Parathyroid adenoma (tissue), 2 donors: ENCODE measurements around the gene ACOT7.

Experiments
- H2AFZ ChIP-seq: fragments of 300-600 bp; sonication (generic); one replicate; pipeline ENCODE4 v1.7.0; 2017; ENCODE audit warnings: antibody characterized with exemption, mild to moderate bottlenecking
- H3K27ac ChIP-seq: fragments of 300-600 bp; sonication (generic); one replicate; pipeline ENCODE4 v1.7.0; 2017
- H3K27me3 ChIP-seq: fragments of 300-600 bp; sonication (generic); one replicate; pipeline ENCODE4 v1.7.0; 2017; ENCODE audit warnings: low read length; ENCODE audit not compliant: control insufficient read depth, insufficient read depth
- H3K36me3 ChIP-seq: fragments of 300-600 bp; sonication (generic); one replicate; pipeline ENCODE4 v1.7.0; 2017; ENCODE audit warnings: low read length; ENCODE audit not compliant: control insufficient read depth, insufficient read depth
- H3K4me1 ChIP-seq: fragments of 300-600 bp; sonication (generic); one replicate; pipeline ENCODE4 v1.7.0; 2017; ENCODE audit warnings: control low read depth
- H3K4me2 ChIP-seq: fragments of 300-600 bp; sonication (generic); one replicate; pipeline ENCODE4 v1.7.0; 2017; ENCODE audit warnings: low read length
- H3K4me3 ChIP-seq: fragments of 300-600 bp; sonication (generic); one replicate; pipeline ENCODE4 v1.7.0; 2017; ENCODE audit warnings: low read depth, low read length
- H3K79me2 ChIP-seq: fragments of 300-600 bp; sonication (generic); one replicate; pipeline ENCODE4 v1.7.0; 2017; ENCODE audit warnings: control low read depth
- H3K9ac ChIP-seq: fragments of 300-600 bp; sonication (generic); one replicate; pipeline ENCODE4 v1.7.0; 2017; ENCODE audit warnings: mild to moderate bottlenecking
- H3K9me3 ChIP-seq: fragments of 300-600 bp; sonication (generic); one replicate; pipeline ENCODE4 v1.7.0; 2017; ENCODE audit warnings: low read length; ENCODE audit not compliant: control insufficient read depth
- TF ChIP-seq, protein P1 (sequence below): fragments of 300-600 bp; sonication (generic); IDR thresholded peaks from one replicate; pipeline ENCODE4 v1.7.0; 2017; ENCODE audit warnings: antibody characterized with exemption, mild to moderate bottlenecking
- donor health status: primary hyperparathyroidism.

The ACOT7 gene

DNA sequence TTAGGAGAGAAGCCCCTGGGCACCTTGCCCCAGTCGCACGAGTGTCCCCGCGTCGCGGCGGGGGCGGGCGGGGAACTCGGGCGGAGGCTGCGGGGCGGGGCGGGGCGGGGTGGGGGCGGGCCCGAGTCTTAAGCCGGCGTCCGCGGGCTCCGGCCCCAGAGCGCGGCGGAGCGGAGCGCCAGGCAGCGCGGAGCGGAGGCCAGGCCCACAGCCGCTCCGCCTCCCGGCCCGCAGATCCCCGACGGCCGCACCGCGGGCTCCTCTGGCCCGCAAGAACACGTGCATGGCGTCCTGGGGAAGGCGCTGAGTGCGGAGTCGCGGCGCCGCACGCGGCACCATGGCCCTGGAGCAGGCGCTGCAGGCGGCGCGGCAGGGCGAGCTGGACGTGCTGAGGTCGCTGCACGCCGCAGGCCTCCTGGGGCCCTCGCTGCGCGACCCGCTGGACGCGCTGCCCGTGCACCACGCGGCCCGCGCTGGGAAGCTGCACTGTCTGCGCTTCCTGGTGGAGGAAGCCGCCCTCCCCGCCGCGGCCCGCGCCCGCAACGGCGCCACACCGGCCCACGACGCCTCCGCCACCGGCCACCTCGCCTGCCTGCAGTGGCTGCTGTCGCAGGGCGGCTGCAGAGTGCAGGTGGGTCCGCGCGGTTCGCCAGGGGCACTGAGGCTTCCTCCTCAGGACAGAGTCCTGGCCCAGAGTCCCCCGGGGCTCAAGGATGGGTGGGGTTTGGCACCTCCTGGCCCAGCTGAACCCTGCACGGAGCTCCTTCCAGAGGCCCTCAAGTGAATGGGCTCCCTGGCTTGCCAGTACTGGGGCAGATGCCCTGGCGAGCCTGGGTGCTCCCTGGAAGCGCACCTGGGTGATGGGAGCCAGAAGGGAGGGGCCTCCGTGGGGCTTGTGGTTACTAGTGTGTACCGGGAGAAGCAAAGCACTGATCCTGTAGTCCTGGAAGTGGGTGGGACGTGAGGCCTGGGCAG is 31.3 kb upstream of the ACOT7 start, which contains the start of gene ESPN:
TSS of gene ESPN (plus strand) at position 158 of the 975 bp plus-strand sequence. CDS start at position 338, 180 bp downstream.
- Histone ChIP-seq H3K79me2 (no peaks in the 10 kb centered on the region), H3K4me2 (peak within 1 kb of the TSS; percentile 41), H3K9ac (no peak within 1 kb of the TSS), H2AFZ (peak within 1 kb of the TSS; percentile 38), H3K4me1 (peaks cover 7% of the 10 kb centered on the region), H3K27ac (no peak within 1 kb of the TSS), H3K9me3 (no peaks in the 10 kb centered on the region), H3K36me3 (no peaks in the 10 kb centered on the region), H3K27me3 (no peaks in the 10 kb centered on the region), H3K4me3 (no peak within 1 kb of the TSS)
- TF ChIP-seq, protein P1, sequence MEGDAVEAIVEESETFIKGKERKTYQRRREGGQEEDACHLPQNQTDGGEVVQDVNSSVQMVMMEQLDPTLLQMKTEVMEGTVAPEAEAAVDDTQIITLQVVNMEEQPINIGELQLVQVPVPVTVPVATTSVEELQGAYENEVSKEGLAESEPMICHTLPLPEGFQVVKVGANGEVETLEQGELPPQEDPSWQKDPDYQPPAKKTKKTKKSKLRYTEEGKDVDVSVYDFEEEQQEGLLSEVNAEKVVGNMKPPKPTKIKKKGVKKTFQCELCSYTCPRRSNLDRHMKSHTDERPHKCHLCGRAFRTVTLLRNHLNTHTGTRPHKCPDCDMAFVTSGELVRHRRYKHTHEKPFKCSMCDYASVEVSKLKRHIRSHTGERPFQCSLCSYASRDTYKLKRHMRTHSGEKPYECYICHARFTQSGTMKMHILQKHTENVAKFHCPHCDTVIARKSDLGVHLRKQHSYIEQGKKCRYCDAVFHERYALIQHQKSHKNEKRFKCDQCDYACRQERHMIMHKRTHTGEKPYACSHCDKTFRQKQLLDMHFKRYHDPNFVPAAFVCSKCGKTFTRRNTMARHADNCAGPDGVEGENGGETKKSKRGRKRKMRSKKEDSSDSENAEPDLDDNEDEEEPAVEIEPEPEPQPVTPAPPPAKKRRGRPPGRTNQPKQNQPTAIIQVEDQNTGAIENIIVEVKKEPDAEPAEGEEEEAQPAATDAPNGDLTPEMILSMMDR, result no peak

DNA sequence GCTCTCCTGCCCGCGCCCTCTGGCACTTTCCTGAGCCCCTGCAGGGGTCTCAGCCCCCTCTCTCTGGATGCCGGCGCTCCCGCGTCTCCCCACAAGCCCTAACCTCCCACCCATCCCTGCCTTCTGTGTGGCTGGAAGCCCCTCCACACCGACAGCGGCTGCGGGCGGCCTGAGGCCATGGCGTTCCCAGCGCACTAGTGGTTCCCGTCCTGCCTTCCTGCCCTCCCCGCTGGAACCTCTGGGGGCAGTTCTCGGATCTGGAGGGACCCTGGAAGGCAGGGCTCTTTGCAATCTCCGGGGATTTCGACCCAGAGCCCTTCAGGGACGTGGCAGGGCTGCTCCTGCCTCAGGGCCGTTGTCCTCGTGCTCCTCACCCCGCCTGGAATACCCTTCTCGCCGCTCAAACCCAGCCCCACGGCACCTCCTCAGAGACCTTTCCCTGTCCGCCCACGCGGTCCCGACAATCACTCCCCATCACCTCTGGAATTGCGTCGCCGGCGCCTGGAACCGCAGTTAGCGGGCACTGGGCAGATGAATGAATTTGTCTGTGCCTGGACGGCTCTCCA is 30.5 kb upstream of the ACOT7 start:
- no peaks in the 10 kb centered on the region for H3K36me3 ChIP-seq
- H3K4me2 ChIP-seq, result peak overlapping the region; percentile 41
- no peak overlapping the region for H3K9ac ChIP-seq
- peak overlapping the region; percentile 38 for H2AFZ ChIP-seq
- no peak overlapping the region for H3K27ac ChIP-seq
- no peaks in the 10 kb centered on the region for H3K9me3 ChIP-seq
- H3K79me2 ChIP-seq, result no peaks in the 10 kb centered on the region
- H3K4me1 ChIP-seq, result peaks cover 5% of the 10 kb centered on the region
- no peaks in the 10 kb centered on the region for H3K27me3 ChIP-seq
- TF ChIP-seq, protein P1, result peak; percentile 5
- H3K4me3 ChIP-seq, result no peak overlapping the region

DNA sequence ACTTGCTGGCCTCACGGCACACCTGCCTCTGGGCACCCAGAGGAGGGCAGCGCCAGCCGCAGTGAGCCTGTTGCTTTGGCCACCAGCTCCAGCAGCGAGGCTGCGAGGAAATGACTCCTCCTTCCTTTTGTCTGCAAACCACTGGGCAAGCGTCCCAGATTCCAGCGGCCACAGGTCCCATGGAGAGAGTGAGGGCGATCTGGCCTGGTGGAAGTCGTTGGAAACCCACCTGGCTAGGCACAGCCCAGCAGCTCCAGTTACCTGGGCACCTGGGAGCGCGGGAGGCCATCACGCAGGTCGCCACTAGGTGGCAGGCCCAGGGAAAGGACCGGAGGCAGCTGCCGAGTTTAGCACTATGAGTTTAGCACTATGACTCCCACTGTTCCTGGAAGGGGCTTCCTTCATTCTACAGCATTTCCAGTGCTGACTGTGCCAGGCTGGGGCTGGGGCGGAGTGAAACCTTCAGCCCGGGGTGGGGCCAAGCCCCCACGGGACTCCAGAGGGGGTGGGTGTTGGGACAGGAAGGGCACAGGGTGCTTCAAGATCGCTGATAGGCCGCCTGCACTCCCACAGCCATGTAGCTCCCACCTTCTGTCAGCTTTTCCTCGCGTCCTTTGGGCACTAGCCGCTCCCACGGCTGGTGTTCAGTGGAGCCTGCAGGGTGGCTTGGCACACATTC is 29.9 kb upstream of the ACOT7 start:
- Histone ChIP-seq H3K36me3 (no peaks in the 10 kb centered on the region), H3K4me3 (no peak overlapping the region), H3K9ac (no peak overlapping the region)

DNA sequence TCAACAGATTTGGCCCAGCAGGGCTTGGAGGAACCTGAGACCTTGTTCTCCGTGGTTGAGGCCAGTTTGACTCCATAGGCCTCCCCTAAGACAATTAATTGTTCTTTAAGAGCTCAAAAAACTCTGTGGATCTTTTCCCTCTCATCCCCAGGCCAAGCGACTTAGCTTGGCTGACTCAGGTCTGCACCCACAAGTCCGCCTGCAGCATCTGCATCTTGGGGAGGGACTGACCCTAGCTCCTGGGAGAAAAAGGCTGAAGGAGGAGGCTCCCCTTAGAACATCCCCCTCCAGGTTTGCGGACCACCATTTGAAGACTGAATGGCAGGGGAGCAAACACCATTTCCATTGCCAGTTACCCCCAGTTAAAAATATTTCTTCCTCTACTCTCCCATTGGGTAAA is 27.7 kb upstream of the ACOT7 start:
- Histone ChIP-seq H3K4me1 (peaks cover 5% of the 10 kb centered on the region), H3K4me3 (no peak overlapping the region), H3K4me2 (no peak overlapping the region), H3K79me2 (no peaks in the 10 kb centered on the region), H3K9ac (no peak overlapping the region), H3K27ac (no peak overlapping the region), H3K27me3 (no peaks in the 10 kb centered on the region), H3K9me3 (no peaks in the 10 kb centered on the region), H2AFZ (no peak overlapping the region), H3K36me3 (no peaks in the 10 kb centered on the region)
- TF ChIP-seq, protein P1, result no peak

More for the DNA sequence above, 29.9 kb upstream of the ACOT7 start:
- H3K79me2 ChIP-seq, result no peaks in the 10 kb centered on the region
- TF ChIP-seq, protein P1, result peak; percentile 60
- H2AFZ ChIP-seq, result peak overlapping the region; percentile 38
- no peaks in the 10 kb centered on the region for H3K9me3 ChIP-seq
- H3K27me3 ChIP-seq, result no peaks in the 10 kb centered on the region
- peak overlapping the region; percentile 41 for H3K4me2 ChIP-seq
- H3K4me1 ChIP-seq, result peaks cover 5% of the 10 kb centered on the region
- H3K27ac ChIP-seq, result no peak overlapping the region
